Measurements from ENCODE around the gene COL5A1. TPM values are rescaled to one million over a fixed set of nuclear protein-coding genes. Genes with fewer than 3 reads are reported as not detected.

COL5A1 gene
- total RNA-seq, 2 donors from 2014 or later: 10.9 to 21.7 TPM

GRCh38 chr9:134693011-134693410 lies 51.4 kb downstream of the COL5A1 start:
- DNase-seq: no peak
- Histone ChIP-seq H3K9me3 (no peaks in the 10 kb centered on the region), H3K27me3 (no peaks in the 10 kb centered on the region), H3K4me1 (no peaks in the 10 kb centered on the region), H3K36me3 (no peaks in the 10 kb centered on the region), H3K4me3 (no peak overlapping the region), H3K9ac (ENCODE audit: low read depth in 2 of 2, low read length in 2 of 2) (no peak overlapping the region), H3K27ac (no peak overlapping the region)
- intact Hi-C loops (cut with DNase I): no loop called here
- no peak for TF ChIP-seq CTCF (IDR thresholded peaks at IDR 0.05)

GRCh38 chr9:134693641-134694367 lies 52.2 kb downstream of the COL5A1 start:
- Histone ChIP-seq H3K36me3 (no peaks in the 10 kb centered on the region), H3K27ac (no peak overlapping the region), H3K9ac (ENCODE audit: low read depth in 2 of 2, low read length in 2 of 2) (no peak overlapping the region), H3K4me1 (no peaks in the 10 kb centered on the region), H3K4me3 (no peak overlapping the region), H3K27me3 (no peaks in the 10 kb centered on the region), H3K9me3 (no peaks in the 10 kb centered on the region)
- no peak for TF ChIP-seq CTCF (IDR thresholded peaks at IDR 0.05)
- no peak for DNase-seq
- intact Hi-C loops (cut with DNase I): no loop called here

GRCh38 chr9:134694368-134694665 lies 52.7 kb downstream of the COL5A1 start:
- Histone ChIP-seq H3K4me3 (no peak overlapping the region), H3K27me3 (no peaks in the 10 kb centered on the region), H3K27ac (no peak overlapping the region), H3K9me3 (no peaks in the 10 kb centered on the region), H3K4me1 (no peaks in the 10 kb centered on the region), H3K36me3 (no peaks in the 10 kb centered on the region), H3K9ac (ENCODE audit: low read depth in 2 of 2, low read length in 2 of 2) (no peak overlapping the region)
- intact Hi-C loops (cut with DNase I): no loop called here
- TF ChIP-seq CTCF (IDR thresholded peaks at IDR 0.05): no peak
- no peak for DNase-seq

GRCh38 chr9:134694714-134695113 lies 53.1 kb downstream of the COL5A1 start:
- Histone ChIP-seq H3K9me3 (no peaks in the 10 kb centered on the region), H3K27ac (no peak overlapping the region), H3K4me1 (no peaks in the 10 kb centered on the region), H3K27me3 (no peaks in the 10 kb centered on the region), H3K36me3 (no peaks in the 10 kb centered on the region), H3K4me3 (no peak overlapping the region), H3K9ac (ENCODE audit: low read depth in 2 of 2, low read length in 2 of 2) (no peak overlapping the region)
- no peak for DNase-seq
- TF ChIP-seq CTCF (IDR thresholded peaks at IDR 0.05): no peak
- intact Hi-C loops (cut with DNase I): no loop called here

GRCh38 chr9:134695144-134695543 lies 53.5 kb downstream of the COL5A1 start:
- intact Hi-C loops (cut with DNase I): no loop called here
- no peaks in the 10 kb centered on the region for H3K27me3 ChIP-seq
- no peak overlapping the region for H3K27ac ChIP-seq
- no peak overlapping the region for H3K4me3 ChIP-seq
- no peaks in the 10 kb centered on the region for H3K36me3 ChIP-seq
- DNase-seq: no peak
- TF ChIP-seq CTCF (IDR thresholded peaks at IDR 0.05): no peak
- no peaks in the 10 kb centered on the region for H3K9me3 ChIP-seq
- no peak overlapping the region for H3K9ac ChIP-seq (ENCODE audit: low read depth in 2 of 2, low read length in 2 of 2)
- H3K4me1 ChIP-seq: no peaks in the 10 kb centered on the region

All from colonic mucosa (tissue), 4 donors.